GM23338 (cell line): Measurements from ENCODE around the gene FAM110C. TPM values are rescaled to one million over a fixed set of nuclear protein-coding genes. Genes with fewer than 3 reads are reported as not detected.

ENCODE experiments used
- ATAC-seq: fragments of 200-7000 bp; cut with Tn5 transposase; 3 replicates; pipeline ENCODE4 v1.9.1; 2020
- DNase-seq: peaks from one replicate; pipeline ENCODE4 v3.0.0-alpha.2; 2015; ENCODE audit warnings: low spot score
- H2AFZ ChIP-seq: fragments of 200-600 bp; sonication (generic); 2 replicates; pipeline ENCODE4 v1.8.0; 2016; ENCODE audit warnings: antibody characterized with exemption, mild to moderate bottlenecking, moderate library complexity
- H3F3A ChIP-seq: fragments of 200-600 bp; sonication (generic); replicated peaks from 2 replicates; pipeline ENCODE4 v1.8.0; 2017; ENCODE audit warnings: antibody characterized with exemption, mixed run types, low read depth
- H3K27ac ChIP-seq: fragments of 200-600 bp; sonication (generic); 2 replicates; pipeline ENCODE4 v1.6.1; 2016; ENCODE audit warnings: low read depth
- H3K27me3 ChIP-seq: fragments of 200-600 bp; sonication (generic); 2 replicates; pipeline ENCODE4 v1.8.0; 2016; ENCODE audit warnings: mild to moderate bottlenecking, mixed run types, moderate library complexity; ENCODE audit not compliant: insufficient read depth
- H3K36me3 ChIP-seq: fragments of 200-600 bp; sonication (generic); 2 replicates; pipeline ENCODE4 v1.8.0; 2016; ENCODE audit warnings: mild to moderate bottlenecking; ENCODE audit not compliant: insufficient read depth
- H3K4me1 ChIP-seq: fragments of 200-600 bp; sonication (generic); 2 replicates; pipeline ENCODE4 v1.8.0; 2016; ENCODE audit warnings: mild to moderate bottlenecking, moderate library complexity; ENCODE audit not compliant: insufficient read depth
- H3K4me2 ChIP-seq: fragments of 200-600 bp; sonication (generic); 2 replicates; pipeline ENCODE4 v1.7.1; 2017; ENCODE audit warnings: mixed run types
- H3K4me3 ChIP-seq: fragments of 200-600 bp; sonication (generic); 2 replicates; pipeline ENCODE4 v1.6.1; 2016; ENCODE audit warnings: mixed run types
- H3K79me2 ChIP-seq: fragments of 200-600 bp; sonication (generic); replicated peaks from 2 replicates; pipeline ENCODE4 v1.8.0; 2017; ENCODE audit warnings: mild to moderate bottlenecking; ENCODE audit not compliant: insufficient read depth
- H3K9me2 ChIP-seq: fragments of 200-600 bp; sonication (generic); 2 replicates; pipeline ENCODE4 v1.8.0; 2017; ENCODE audit not compliant: insufficient read depth
- H4K20me1 ChIP-seq: fragments of 200-600 bp; sonication (generic); replicated peaks from 2 replicates; pipeline ENCODE4 v1.8.0; 2017; ENCODE audit warnings: mild to moderate bottlenecking; ENCODE audit not compliant: insufficient read depth
- H3K27ac Mint-ChIP-seq: 2 replicates; pipeline ENCODE4 v1.8.0; 2020; ENCODE audit warnings: inconsistent platforms, mild to moderate bottlenecking, moderate library complexity, mixed read lengths
- H3K27me3 Mint-ChIP-seq: 3 replicates; pipeline ENCODE4 v1.8.0; 2022; ENCODE audit warnings: low read depth, mild to moderate bottlenecking, moderate library complexity, mixed read lengths, inconsistent platforms; ENCODE audit not compliant: insufficient read depth, poor library complexity
- H3K36me3 Mint-ChIP-seq: 3 replicates; pipeline ENCODE4 v1.8.0; 2021; ENCODE audit warnings: low read depth, mild to moderate bottlenecking, inconsistent platforms, moderate library complexity, mixed read lengths
- H3K4me1 Mint-ChIP-seq: 3 replicates; pipeline ENCODE4 v1.8.0; 2020; ENCODE audit warnings: mild to moderate bottlenecking, inconsistent platforms, mixed read lengths
- H3K4me3 Mint-ChIP-seq: 3 replicates; pipeline ENCODE4 v1.8.0; 2021; ENCODE audit warnings: moderate library complexity, mild to moderate bottlenecking, inconsistent platforms, mixed read lengths
- H3K9me3 Mint-ChIP-seq: 3 replicates; pipeline ENCODE4 v1.8.0; 2020; ENCODE audit warnings: moderate library complexity, mild to moderate bottlenecking, inconsistent platforms, mixed read lengths
- CREB1 ChIP-seq: fragments of 250-450 bp; sonication (Bioruptor Pico); IDR thresholded peaks from 2 replicates; pipeline ENCODE4 v1.5.0; 2020; ENCODE audit warnings: low read depth, mild to moderate bottlenecking, moderate library complexity
- EZH2phosphoT487 ChIP-seq: fragments of 200-600 bp; sonication (generic); IDR thresholded peaks from one replicate; pipeline ENCODE4 v1.8.1; 2018; ENCODE audit warnings: antibody characterized with exemption; ENCODE audit not compliant: unreplicated experiment
- POLR2AphosphoS5 ChIP-seq: IDR thresholded peaks from 2 replicates; pipeline ENCODE4 v1.6.1; 2016; ENCODE audit warnings: antibody characterized with exemption, low read depth
- ZNF114 ChIP-seq: fragments of 250-450 bp; sonication (Bioruptor Pico); IDR thresholded peaks from 2 replicates; pipeline ENCODE4 v1.5.0; 2020; ENCODE audit warnings: mild to moderate bottlenecking, moderate library complexity
- polyA plus RNA-seq: library from polyadenylated mRNA; unstranded; fragments of >200 nt; fragmentation: Nextera tagmentation; extraction: Ambion mirVana; gene quantifications from 2 replicates; pipeline ENCODE4 v1.2.1, GENCODE V29; 2016
- total RNA-seq: library from RNA; depleted of rRNA; stranded (reverse); fragments of >200 nt; shearing (Covaris generic); gene quantifications from 2 replicates; pipeline ENCODE4 v1.2.3, GENCODE V29; 2014
- TF ChIP-seq, protein P1 (sequence below): IDR thresholded peaks from 2 replicates; pipeline ENCODE4 v1.6.1; 2016; ENCODE audit warnings: antibody characterized with exemption
- TF ChIP-seq, protein P2 (sequence below), 2 experiments: fragments of 200-600 bp in 1 of 2; sonication (generic) in 1 of 2; conservative IDR thresholded peaks; 2 replicates each; pipeline versions ENCODE4 v1.5.1 to v1.6.1; 2016 to 2017; ENCODE audit warnings: antibody characterized with exemption in 2 of 2, low read depth in 2 of 2, mild to moderate bottlenecking in 2 of 2, moderate library complexity in 1 of 2

The FAM110C gene
- total and polyA plus RNA-seq, 2 experiments from 2014 or later, result 7.9 to 20.9 TPM

DNA sequence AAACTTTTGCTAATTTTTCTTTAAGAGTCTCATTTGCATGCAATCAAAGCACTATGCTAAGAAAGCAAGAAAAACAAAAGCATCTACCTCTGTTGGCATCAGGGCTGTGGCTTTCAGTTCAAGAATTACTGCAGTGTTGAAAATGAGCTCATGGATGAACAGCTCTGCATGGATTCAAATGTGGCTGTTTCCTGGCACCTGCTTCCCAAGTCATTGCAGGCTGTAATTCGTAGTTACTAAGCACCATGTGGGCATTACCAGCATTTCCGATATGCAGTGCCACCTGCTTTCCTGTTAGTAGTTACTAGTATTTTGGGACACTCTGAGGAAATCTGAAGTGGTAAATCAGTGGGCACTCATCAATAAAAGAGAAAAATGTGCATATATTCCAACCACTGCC, 37.8 kb upstream of the FAM110C start (continued):
- TF ChIP-seq, protein P1, sequence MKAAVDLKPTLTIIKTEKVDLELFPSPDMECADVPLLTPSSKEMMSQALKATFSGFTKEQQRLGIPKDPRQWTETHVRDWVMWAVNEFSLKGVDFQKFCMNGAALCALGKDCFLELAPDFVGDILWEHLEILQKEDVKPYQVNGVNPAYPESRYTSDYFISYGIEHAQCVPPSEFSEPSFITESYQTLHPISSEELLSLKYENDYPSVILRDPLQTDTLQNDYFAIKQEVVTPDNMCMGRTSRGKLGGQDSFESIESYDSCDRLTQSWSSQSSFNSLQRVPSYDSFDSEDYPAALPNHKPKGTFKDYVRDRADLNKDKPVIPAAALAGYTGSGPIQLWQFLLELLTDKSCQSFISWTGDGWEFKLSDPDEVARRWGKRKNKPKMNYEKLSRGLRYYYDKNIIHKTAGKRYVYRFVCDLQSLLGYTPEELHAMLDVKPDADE, result no peak
- TF ChIP-seq POLR2AphosphoS5 (no peak), CREB1 (CRISPR knock-in tag) (no peak), EZH2phosphoT487 (no peak)
- TF ChIP-seq, protein P2, sequence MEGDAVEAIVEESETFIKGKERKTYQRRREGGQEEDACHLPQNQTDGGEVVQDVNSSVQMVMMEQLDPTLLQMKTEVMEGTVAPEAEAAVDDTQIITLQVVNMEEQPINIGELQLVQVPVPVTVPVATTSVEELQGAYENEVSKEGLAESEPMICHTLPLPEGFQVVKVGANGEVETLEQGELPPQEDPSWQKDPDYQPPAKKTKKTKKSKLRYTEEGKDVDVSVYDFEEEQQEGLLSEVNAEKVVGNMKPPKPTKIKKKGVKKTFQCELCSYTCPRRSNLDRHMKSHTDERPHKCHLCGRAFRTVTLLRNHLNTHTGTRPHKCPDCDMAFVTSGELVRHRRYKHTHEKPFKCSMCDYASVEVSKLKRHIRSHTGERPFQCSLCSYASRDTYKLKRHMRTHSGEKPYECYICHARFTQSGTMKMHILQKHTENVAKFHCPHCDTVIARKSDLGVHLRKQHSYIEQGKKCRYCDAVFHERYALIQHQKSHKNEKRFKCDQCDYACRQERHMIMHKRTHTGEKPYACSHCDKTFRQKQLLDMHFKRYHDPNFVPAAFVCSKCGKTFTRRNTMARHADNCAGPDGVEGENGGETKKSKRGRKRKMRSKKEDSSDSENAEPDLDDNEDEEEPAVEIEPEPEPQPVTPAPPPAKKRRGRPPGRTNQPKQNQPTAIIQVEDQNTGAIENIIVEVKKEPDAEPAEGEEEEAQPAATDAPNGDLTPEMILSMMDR (conservative IDR thresholded peaks at IDR 0.05; ENCODE audit: low read depth in 2 of 2), result no peak

DNA sequence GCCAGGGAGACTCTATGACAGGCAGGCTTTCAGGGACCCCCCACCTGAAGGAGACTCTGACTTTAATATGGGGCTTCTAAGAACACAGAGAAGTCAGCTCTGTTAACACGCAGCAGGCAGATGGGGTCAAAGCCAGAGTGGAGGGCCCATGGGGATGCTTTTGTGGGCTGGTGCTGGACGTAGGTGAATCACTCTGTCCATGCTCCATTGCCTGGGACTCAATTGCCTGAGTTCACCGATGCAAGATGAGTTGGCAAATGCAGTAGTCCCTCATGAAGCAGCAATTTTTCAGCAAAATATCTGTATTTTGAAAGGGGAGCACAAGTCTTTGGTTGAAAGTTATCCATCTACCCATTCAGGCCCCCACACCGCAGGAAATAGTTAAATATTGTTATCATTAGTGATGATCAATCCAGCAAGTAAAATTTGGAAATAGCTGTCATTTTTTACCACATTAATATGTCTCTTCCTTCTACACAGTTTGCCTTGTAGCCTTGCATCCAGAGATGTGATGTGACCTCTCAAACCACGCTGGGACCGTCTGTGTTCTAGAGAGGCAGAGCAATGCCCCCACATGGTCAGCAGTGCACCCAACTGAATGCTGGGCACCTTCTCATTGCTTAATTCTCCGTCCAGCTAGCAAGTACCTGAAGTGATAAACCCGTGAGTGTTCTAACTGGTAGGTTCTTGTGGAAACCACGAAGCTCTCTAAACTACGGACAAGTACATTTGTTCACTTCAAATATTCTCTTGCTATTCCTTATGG, 34.8 kb upstream of the FAM110C start:
- ATAC-seq, result peak; percentile 24; the same call in 2 of the 3 replicates
- peak overlapping the region; percentile 48; the same call in 1 of the 2 replicates for H2AFZ ChIP-seq
- Mint-ChIP-seq H3K9me3 (peaks cover 6% of the 10 kb centered on the region; the same call in 2 of the 3 replicates), H3K27me3 (no peaks in the 10 kb centered on the region), H3K4me1 (peaks cover 34% of the 10 kb centered on the region), H3K36me3 (no peaks in the 10 kb centered on the region; the same call in 2 of the 3 replicates), H3K4me3 (no peak overlapping the region; the same call in 2 of the 3 replicates), H3K27ac (0 out of 2 replicates have a peak overlapping the region, but pooled peaks have one; percentile 64)
- H4K20me1 ChIP-seq, result no peaks in the 10 kb centered on the region
- H3K79me2 ChIP-seq, result no peaks in the 10 kb centered on the region
- H3K9me2 ChIP-seq, result peaks cover 10% of the 10 kb centered on the region; the same call in 1 of the 2 replicates
- H3K27ac ChIP-seq, result no peak overlapping the region
- H3K27me3 ChIP-seq, result no peaks in the 10 kb centered on the region
- H3K4me2 ChIP-seq, result peak overlapping the region; percentile 44
- TF ChIP-seq POLR2AphosphoS5 (no peak), ZNF114 (CRISPR knock-in tag) (no peak)
- TF ChIP-seq, protein P2 (conservative IDR thresholded peaks at IDR 0.05; ENCODE audit: low read depth in 2 of 2), result peak in 1 of 2 experiments; percentile 46; a peak in 2 of 4 replicates
- no peak overlapping the region for H3K4me3 ChIP-seq
- DNase-seq, result no peak
- H3K36me3 ChIP-seq, result no peaks in the 10 kb centered on the region
- peaks cover 26% of the 10 kb centered on the region for H3K4me1 ChIP-seq
- no peaks in the 10 kb centered on the region for H3F3A ChIP-seq
